ENCODE data around the gene POC1A. TPM values are rescaled to one million over a fixed set of nuclear protein-coding genes. Genes with fewer than 3 reads are reported as not detected.
"Not testable (repeated sequence)": the region's sequence is repeated elsewhere in the genome, so short reads cannot be mapped to it uniquely, and the experiment has no call there.

Gene POC1A
- total and polyA plus RNA-seq, 8 donors, result 0.37 to 1.1 (median 0.71) TPM

DNA sequence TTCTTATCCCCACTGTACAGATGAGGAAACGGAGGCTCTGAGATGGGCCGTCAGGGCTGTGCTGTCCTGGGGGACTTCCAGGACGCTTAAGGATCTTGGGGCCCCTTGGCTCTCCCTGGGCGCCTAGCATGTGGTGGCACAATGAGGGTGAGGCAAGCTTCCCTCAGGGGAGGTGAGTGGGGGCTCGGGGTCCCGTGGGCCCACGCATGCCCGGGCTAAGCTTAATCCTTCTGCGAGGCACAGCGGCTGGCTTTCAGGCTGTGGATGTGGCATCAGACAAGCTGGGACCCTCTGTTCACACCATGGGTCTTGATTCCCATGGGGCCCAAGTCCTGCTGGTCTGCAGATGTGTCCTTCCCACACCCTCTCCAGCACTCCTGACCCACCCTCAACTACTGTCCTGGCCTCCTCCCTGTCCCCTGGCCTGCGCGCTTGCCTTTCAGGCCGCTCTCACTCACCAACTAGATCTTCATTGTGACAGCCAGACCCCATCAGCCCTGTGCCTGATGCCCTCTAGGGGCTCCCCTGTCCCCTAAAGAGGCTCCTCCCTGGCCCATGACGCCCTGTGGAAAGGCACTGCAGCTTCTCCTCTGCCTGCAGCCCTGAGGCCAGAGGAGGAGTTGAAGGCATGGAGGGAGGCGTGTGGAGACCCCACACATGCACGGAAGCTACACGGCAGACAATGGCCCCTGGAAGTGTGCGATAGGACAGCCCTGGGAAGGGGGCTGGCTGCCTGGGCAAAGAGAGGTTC is 109.2 kb downstream of the POC1A start:
- H3K36me3 ChIP-seq, result peaks cover 0 to 4% (median 2%) of the 10 kb centered on the region in 3 donors
- H3K9me3 ChIP-seq, result no peaks in the 10 kb centered on the region
- TF ChIP-seq CTCF (IDR thresholded peaks at IDR 0.05), result no peak
- no peaks in the 10 kb centered on the region for H3K27me3 ChIP-seq
- no peak for DNase-seq
- WGBS, 2 donors, result 88 to 90% methylated on average over 18 of the region's 18 CpGs
- no peak for FAIRE-seq
- H3K4me3 ChIP-seq, result no peak overlapping the region
- no peak overlapping the region for H3K27ac ChIP-seq
- no peaks in the 10 kb centered on the region for H3K4me1 ChIP-seq
- ATAC-seq, result no peak
- intact Hi-C loops (cut with DNase I), result no loop called here

GRCh38 chr3:52043750-52044149 is 110.5 kb downstream of the POC1A start:
- Histone ChIP-seq H3K9me3 (no peaks in the 10 kb centered on the region), H3K36me3 (no peaks in the 10 kb centered on the region), H3K27ac (no peak overlapping the region), H3K4me1 (no peaks in the 10 kb centered on the region), H3K27me3 (no peaks in the 10 kb centered on the region), H3K4me3 (no peak overlapping the region)
- TF ChIP-seq CTCF (IDR thresholded peaks at IDR 0.05), result no peak
- 80 to 87% methylated on average over 6 of the region's 6 CpGs for WGBS, 2 donors
- ATAC-seq (no peak), FAIRE-seq (no peak), DNase-seq (no peak)
- intact Hi-C loops (cut with DNase I), result no loop called here

GRCh38 chr3:52043039-52043438 is 111.2 kb downstream of the POC1A start:
- H3K4me1 ChIP-seq; H3K9me3 ChIP-seq; H3K27me3 ChIP-seq; ATAC-seq; DNase-seq; intact Hi-C loops (cut with DNase I); H3K4me3 ChIP-seq; H3K36me3 ChIP-seq; FAIRE-seq; H3K27ac ChIP-seq: not testable (repeated sequence)
- WGBS, 2 donors, result 83 to 100% methylated on average over 1 of the region's 1 CpG

GRCh38 chr3:52041118-52041731 is 113.0 kb downstream of the POC1A start:
- Histone ChIP-seq H3K9me3 (no peaks in the 10 kb centered on the region), H3K27me3 (no peaks in the 10 kb centered on the region), H3K36me3 (no peaks in the 10 kb centered on the region), H3K4me3 (no peak overlapping the region), H3K4me1 (no peaks in the 10 kb centered on the region), H3K27ac (no peak overlapping the region)
- intact Hi-C loops (cut with DNase I), result no loop called here
- WGBS, 2 donors, result 66 to 69% methylated on average over 10 of the region's 10 CpGs
- FAIRE-seq (no peak), ATAC-seq (no peak), DNase-seq (peak in 1 of 6 donors; percentile 7)
- TF ChIP-seq CTCF (IDR thresholded peaks at IDR 0.05), result no peak

GRCh38 chr3:52040600-52040999 is 113.6 kb downstream of the POC1A start:
- DNase-seq (peak in 1 of 6 donors; percentile 6), FAIRE-seq (no peak), ATAC-seq (no peak)
- WGBS, 2 donors, result 70 to 80% methylated on average over 7 to 8 of the region's 8 CpGs
- Histone ChIP-seq H3K4me1 (no peaks in the 10 kb centered on the region), H3K27ac (no peak overlapping the region), H3K27me3 (no peaks in the 10 kb centered on the region), H3K36me3 (no peaks in the 10 kb centered on the region), H3K4me3 (no peak overlapping the region), H3K9me3 (no peaks in the 10 kb centered on the region)
- intact Hi-C loops (cut with DNase I), result no loop called here
- no peak for TF ChIP-seq CTCF (IDR thresholded peaks at IDR 0.05)

Measured in pancreas (tissue), 10 donors.